ENCODE data around the gene ZNRF3.

Gene ZNRF3

DNA sequence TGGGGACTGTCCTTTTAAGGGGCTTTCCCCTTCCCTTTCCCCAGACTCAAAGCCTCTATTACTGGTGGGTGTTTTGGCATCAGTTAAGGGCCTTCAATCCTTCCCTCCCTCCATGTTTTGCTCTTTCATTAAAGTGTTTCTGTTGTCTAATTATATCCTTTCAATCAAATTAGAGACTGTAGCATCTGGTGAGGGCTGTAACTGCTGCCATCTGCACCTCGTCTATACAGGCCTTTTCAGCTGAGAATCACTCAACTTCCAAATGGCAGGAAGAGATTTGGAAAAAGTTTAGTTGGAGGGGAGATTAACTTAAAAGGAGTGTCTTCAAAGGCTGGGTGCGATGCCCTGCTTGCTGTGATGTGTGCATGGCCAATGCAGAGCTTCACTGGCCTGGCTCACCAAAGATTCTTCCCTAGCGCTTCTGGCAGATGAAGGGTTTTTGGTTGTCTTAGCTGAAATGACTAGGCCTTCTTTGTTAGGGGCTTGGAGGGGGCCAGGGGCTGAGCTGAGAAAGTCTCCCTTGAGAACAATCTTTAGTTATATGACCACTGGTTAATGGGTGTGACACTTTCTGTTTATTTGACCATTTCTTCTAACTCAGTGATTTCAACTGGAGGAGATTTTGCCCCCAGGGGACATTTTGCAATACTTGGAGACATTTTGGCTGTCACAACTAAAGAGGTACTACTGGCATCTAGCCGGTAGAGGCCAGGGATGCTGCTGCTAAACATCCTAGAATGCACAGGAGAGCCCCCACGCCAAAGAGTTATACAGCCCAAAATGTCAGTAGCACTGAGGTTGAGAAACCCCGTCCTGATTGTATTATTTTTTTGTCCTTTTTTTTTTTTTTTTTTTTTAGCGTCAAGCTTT lies 197.0 kb downstream of the ZNRF3 start (continued):
- peak; percentile 96 for TF ChIP-seq SP7 (tag by site-specific recombination; IDR thresholded peaks at IDR 0.05)
- TF ChIP-seq, protein P1, sequence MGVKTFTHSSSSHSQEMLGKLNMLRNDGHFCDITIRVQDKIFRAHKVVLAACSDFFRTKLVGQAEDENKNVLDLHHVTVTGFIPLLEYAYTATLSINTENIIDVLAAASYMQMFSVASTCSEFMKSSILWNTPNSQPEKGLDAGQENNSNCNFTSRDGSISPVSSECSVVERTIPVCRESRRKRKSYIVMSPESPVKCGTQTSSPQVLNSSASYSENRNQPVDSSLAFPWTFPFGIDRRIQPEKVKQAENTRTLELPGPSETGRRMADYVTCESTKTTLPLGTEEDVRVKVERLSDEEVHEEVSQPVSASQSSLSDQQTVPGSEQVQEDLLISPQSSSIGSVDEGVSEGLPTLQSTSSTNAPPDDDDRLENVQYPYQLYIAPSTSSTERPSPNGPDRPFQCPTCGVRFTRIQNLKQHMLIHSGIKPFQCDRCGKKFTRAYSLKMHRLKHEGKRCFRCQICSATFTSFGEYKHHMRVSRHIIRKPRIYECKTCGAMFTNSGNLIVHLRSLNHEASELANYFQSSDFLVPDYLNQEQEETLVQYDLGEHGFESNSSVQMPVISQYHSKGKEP (tag by site-specific recombination; IDR thresholded peaks at IDR 0.05), result peak; percentile 49; the same call in 1 of the 2 replicates
- TF ChIP-seq ZNF341 (tag by site-specific recombination; IDR thresholded peaks at IDR 0.05; ENCODE audit: low read depth), result peak; percentile 58
- TF ChIP-seq, protein P2, sequence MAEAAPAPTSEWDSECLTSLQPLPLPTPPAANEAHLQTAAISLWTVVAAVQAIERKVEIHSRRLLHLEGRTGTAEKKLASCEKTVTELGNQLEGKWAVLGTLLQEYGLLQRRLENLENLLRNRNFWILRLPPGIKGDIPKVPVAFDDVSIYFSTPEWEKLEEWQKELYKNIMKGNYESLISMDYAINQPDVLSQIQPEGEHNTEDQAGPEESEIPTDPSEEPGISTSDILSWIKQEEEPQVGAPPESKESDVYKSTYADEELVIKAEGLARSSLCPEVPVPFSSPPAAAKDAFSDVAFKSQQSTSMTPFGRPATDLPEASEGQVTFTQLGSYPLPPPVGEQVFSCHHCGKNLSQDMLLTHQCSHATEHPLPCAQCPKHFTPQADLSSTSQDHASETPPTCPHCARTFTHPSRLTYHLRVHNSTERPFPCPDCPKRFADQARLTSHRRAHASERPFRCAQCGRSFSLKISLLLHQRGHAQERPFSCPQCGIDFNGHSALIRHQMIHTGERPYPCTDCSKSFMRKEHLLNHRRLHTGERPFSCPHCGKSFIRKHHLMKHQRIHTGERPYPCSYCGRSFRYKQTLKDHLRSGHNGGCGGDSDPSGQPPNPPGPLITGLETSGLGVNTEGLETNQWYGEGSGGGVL (tag by site-specific recombination; IDR thresholded peaks at IDR 0.05), result no peak
- TF ChIP-seq MYNN (tag by site-specific recombination; IDR thresholded peaks at IDR 0.05; ENCODE audit: borderline replicate concordance), result no peak
- TF ChIP-seq, protein P3, sequence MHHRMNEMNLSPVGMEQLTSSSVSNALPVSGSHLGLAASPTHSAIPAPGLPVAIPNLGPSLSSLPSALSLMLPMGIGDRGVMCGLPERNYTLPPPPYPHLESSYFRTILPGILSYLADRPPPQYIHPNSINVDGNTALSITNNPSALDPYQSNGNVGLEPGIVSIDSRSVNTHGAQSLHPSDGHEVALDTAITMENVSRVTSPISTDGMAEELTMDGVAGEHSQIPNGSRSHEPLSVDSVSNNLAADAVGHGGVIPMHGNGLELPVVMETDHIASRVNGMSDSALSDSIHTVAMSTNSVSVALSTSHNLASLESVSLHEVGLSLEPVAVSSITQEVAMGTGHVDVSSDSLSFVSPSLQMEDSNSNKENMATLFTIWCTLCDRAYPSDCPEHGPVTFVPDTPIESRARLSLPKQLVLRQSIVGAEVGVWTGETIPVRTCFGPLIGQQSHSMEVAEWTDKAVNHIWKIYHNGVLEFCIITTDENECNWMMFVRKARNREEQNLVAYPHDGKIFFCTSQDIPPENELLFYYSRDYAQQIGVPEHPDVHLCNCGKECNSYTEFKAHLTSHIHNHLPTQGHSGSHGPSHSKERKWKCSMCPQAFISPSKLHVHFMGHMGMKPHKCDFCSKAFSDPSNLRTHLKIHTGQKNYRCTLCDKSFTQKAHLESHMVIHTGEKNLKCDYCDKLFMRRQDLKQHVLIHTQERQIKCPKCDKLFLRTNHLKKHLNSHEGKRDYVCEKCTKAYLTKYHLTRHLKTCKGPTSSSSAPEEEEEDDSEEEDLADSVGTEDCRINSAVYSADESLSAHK (tag by site-specific recombination; IDR thresholded peaks at IDR 0.05), result peak; percentile 50; the same call in 1 of the 2 replicates
- peak; percentile 67 for TF ChIP-seq GLIS1 (tag by site-specific recombination; IDR thresholded peaks at IDR 0.05)
- 0 out of 2 replicates have a peak, but pooled peaks have one; percentile 19 for TF ChIP-seq GFI1B (tag by site-specific recombination; IDR thresholded peaks at IDR 0.05)
- TF ChIP-seq, protein P4, sequence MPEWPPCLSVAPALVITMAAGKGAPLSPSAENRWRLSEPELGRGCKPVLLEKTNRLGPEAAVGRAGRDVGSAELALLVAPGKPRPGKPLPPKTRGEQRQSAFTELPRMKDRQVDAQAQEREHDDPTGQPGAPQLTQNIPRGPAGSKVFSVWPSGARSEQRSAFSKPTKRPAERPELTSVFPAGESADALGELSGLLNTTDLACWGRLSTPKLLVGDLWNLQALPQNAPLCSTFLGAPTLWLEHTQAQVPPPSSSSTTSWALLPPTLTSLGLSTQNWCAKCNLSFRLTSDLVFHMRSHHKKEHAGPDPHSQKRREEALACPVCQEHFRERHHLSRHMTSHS (tag by site-specific recombination; IDR thresholded peaks at IDR 0.05), result no peak
- peak; percentile 86 for TF ChIP-seq OSR2 (tag by site-specific recombination; IDR thresholded peaks at IDR 0.05)
- TF ChIP-seq, protein P5, sequence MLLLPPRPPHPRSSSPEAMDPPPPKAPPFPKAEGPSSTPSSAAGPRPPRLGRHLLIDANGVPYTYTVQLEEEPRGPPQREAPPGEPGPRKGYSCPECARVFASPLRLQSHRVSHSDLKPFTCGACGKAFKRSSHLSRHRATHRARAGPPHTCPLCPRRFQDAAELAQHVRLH (tag by site-specific recombination; IDR thresholded peaks at IDR 0.05), result peak; percentile 54; the same call in 1 of the 2 replicates
- TF ChIP-seq ZNF600 (tag by site-specific recombination; IDR thresholded peaks at IDR 0.05), result no peak
- TF ChIP-seq ZNF37A (tag by site-specific recombination; IDR thresholded peaks at IDR 0.05), result no peak
- TF ChIP-seq ZNF175 (tag by site-specific recombination; IDR thresholded peaks at IDR 0.05), result no peak
- TF ChIP-seq, protein P6, sequence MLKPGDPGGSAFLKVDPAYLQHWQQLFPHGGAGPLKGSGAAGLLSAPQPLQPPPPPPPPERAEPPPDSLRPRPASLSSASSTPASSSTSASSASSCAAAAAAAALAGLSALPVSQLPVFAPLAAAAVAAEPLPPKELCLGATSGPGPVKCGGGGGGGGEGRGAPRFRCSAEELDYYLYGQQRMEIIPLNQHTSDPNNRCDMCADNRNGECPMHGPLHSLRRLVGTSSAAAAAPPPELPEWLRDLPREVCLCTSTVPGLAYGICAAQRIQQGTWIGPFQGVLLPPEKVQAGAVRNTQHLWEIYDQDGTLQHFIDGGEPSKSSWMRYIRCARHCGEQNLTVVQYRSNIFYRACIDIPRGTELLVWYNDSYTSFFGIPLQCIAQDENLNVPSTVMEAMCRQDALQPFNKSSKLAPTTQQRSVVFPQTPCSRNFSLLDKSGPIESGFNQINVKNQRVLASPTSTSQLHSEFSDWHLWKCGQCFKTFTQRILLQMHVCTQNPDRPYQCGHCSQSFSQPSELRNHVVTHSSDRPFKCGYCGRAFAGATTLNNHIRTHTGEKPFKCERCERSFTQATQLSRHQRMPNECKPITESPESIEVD (tag by site-specific recombination; IDR thresholded peaks at IDR 0.05), result peak; percentile 69
- TF ChIP-seq GLI2 (tag by site-specific recombination; IDR thresholded peaks at IDR 0.05; ENCODE audit: borderline replicate concordance, low read depth), result no peak
